Glomerular visceral epithelial cell (primary cell): ENCODE results near the gene SNCAIP.
A peak's percentile ranks its signal among the peaks of the same experiment; 100 is the strongest.

Experiments used
- DNase-seq: peaks from one replicate; pipeline ENCODE4 v3.0.0-alpha.2; 2016; ENCODE audit errors: extremely low spot score

The SNCAIP gene

GRCh38 chr5:122398016-122398415 is 86.0 kb downstream of the SNCAIP start:
- no peak for DNase-seq

- DNase-seq: no peak
Measured at GRCh38 chr5:122400341-122400740, 88.3 kb downstream of the SNCAIP start.

GRCh38 chr5:122400938-122401337 is 88.9 kb downstream of the SNCAIP start:
- DNase-seq: no peak

- DNase-seq: no peak
Measured at GRCh38 chr5:122401976-122402725, 90.1 kb downstream of the SNCAIP start.

- no peak for DNase-seq
Measured at GRCh38 chr5:122402955-122403685, 91.1 kb downstream of the SNCAIP start.

GRCh38 chr5:122404018-122404417 is 92.0 kb downstream of the SNCAIP start:
- DNase-seq: no peak

- DNase-seq: no peak
Measured at GRCh38 chr5:122404653-122405362, 92.8 kb downstream of the SNCAIP start.

GRCh38 chr5:122405751-122406150 is 93.7 kb downstream of the SNCAIP start:
- no peak for DNase-seq

GRCh38 chr5:122406181-122406580 is 94.1 kb downstream of the SNCAIP start:
- no peak for DNase-seq

GRCh38 chr5:122408592-122409224 is 96.7 kb downstream of the SNCAIP start:
- no peak for DNase-seq

GRCh38 chr5:122412966-122413365 is 100.9 kb downstream of the SNCAIP start:
- DNase-seq: no peak

GRCh38 chr5:122413722-122414121 is 101.7 kb downstream of the SNCAIP start:
- DNase-seq: no peak

GRCh38 chr5:122415030-122415800 is 103.2 kb downstream of the SNCAIP start:
- peak; percentile 57 for DNase-seq

GRCh38 chr5:122415801-122416120 is 103.7 kb downstream of the SNCAIP start:
- no peak for DNase-seq

GRCh38 chr5:122419142-122419894 is 107.3 kb downstream of the SNCAIP start:
- DNase-seq: no peak

GRCh38 chr5:122420091-122420490 is 108.1 kb downstream of the SNCAIP start:
- no peak for DNase-seq

GRCh38 chr5:122420537-122421236 is 108.7 kb downstream of the SNCAIP start:
- no peak for DNase-seq

- no peak for DNase-seq
Measured at GRCh38 chr5:122421374-122422079, 109.5 kb downstream of the SNCAIP start.

GRCh38 chr5:122423221-122423620 is 111.2 kb downstream of the SNCAIP start:
- no peak for DNase-seq

- no peak for DNase-seq
Measured at GRCh38 chr5:122424132-122424531, 112.1 kb downstream of the SNCAIP start.
